Endothelial cell of umbilical vein (primary cell): ENCODE measurements around the gene ZNF678. TPM values are rescaled to one million over a fixed set of nuclear protein-coding genes. Genes with fewer than 3 reads are reported as not detected.

Source experiments
- BruUV-seq: library from RNA; stranded (reverse); fragments of 400-500 nt; replicated peaks from 2 replicates; lab custom pipeline; 2021; lab: Mats Ljungman, UMichigan
- CTCF ChIA-PET: fragments of 300-600, 350-600 bp; sonication (Branson Sonifier 250); formaldehyde crosslinking; loops from one replicate; lab custom pipeline; 2021; ENCODE audit warnings: antibody characterized with exemption, inconsistent platforms; lab: Charles Lee
- POLR2A ChIA-PET: fragments of 300-600, 350-600 bp; sonication (Branson Sonifier 250); formaldehyde crosslinking; loops from one replicate; lab custom pipeline; 2021; ENCODE audit warnings: antibody characterized with exemption, inconsistent platforms; lab: Charles Lee
- DNase-seq: peaks from one replicate; pipeline ENCODE4 v3.0.0-alpha.2; 2011; ENCODE audit warnings: low read depth, low spot score
- FAIRE-seq: peaks from 2 replicates; lab custom pipeline; 2011; peaks lifted over from hg19 to GRCh38; lab: Jason Lieb, UNC
- H2AFZ ChIP-seq: 2 replicates; pipeline ENCODE4 v1.6.0; 2012; ENCODE audit warnings: low read depth, low read length, control low read depth, inconsistent platforms
- H3K27ac ChIP-seq: 2 replicates; pipeline ENCODE4 v1.5.1; 2011; ENCODE audit warnings: low read depth, mild to moderate bottlenecking, control low read depth, low read length, moderate library complexity; ENCODE audit not compliant: insufficient read depth
- H3K27me3 ChIP-seq, 2 experiments: 2 replicates each; pipeline versions ENCODE4 v1.6.0 to v1.6.1; 2011; ENCODE audit warnings: low read length in 2 of 2, mixed read lengths in 1 of 2; ENCODE audit not compliant: control insufficient read depth in 2 of 2, insufficient read depth in 2 of 2
- H3K36me3 ChIP-seq, 2 experiments: 2 replicates in 1 of 2; 3 replicates in 1 of 2; pipeline ENCODE4 v1.5.1; 2011; ENCODE audit warnings: low read length in 2 of 2, mild to moderate bottlenecking in 1 of 2, moderate library complexity in 1 of 2; ENCODE audit not compliant: control insufficient read depth in 2 of 2, insufficient read depth in 2 of 2; ENCODE audit errors: extremely low read depth in 1 of 2
- H3K4me1 ChIP-seq: 3 replicates; pipeline ENCODE4 v1.5.1; 2011; ENCODE audit warnings: mild to moderate bottlenecking, low read length; ENCODE audit not compliant: control insufficient read depth, insufficient read depth; ENCODE audit errors: extremely low read depth
- H3K4me2 ChIP-seq: 2 replicates; pipeline ENCODE4 v1.6.1; 2011; ENCODE audit warnings: low read length, control low read depth, mixed read lengths; ENCODE audit not compliant: insufficient read depth
- H3K4me3 ChIP-seq, 3 experiments: fragments of 200-600 bp in 1 of 3; sonication (generic), shearing (Covaris generic) in 1 of 3; replicated peaks in 1 of 3; 2 replicates each; pipeline ENCODE4 v1.5.1; 2011 to 2016; ENCODE audit warnings: control low read depth in 3 of 3, low read length in 3 of 3, mild to moderate bottlenecking in 2 of 3, inconsistent platforms in 1 of 3, low read depth in 1 of 3, moderate library complexity in 1 of 3; ENCODE audit not compliant: insufficient read depth in 1 of 3
- H3K79me2 ChIP-seq: 2 replicates; pipeline ENCODE4 v1.6.0; 2012; ENCODE audit warnings: low read length, inconsistent platforms; ENCODE audit not compliant: control insufficient read depth, insufficient read depth
- H3K9ac ChIP-seq: replicated peaks from 2 replicates; pipeline ENCODE3; 2011; ENCODE audit warnings: low read length, control low read depth; ENCODE audit not compliant: insufficient read depth; ENCODE audit errors: extremely low read depth
- H3K9me1 ChIP-seq: replicated peaks from 3 replicates; pipeline ENCODE4 v1.6.0; 2011; ENCODE audit warnings: mild to moderate bottlenecking, low read length; ENCODE audit not compliant: control insufficient read depth, insufficient read depth; ENCODE audit errors: extremely low read depth
- H3K9me3 ChIP-seq: replicated peaks from 2 replicates; pipeline ENCODE4 v1.5.1; 2012; ENCODE audit warnings: low read length, inconsistent platforms; ENCODE audit not compliant: control insufficient read depth, insufficient read depth
- H4K20me1 ChIP-seq: replicated peaks from 2 replicates; pipeline ENCODE3; 2011; ENCODE audit warnings: mild to moderate bottlenecking, low read length; ENCODE audit not compliant: control insufficient read depth, insufficient read depth; ENCODE audit errors: extremely low read depth
- EZH2 ChIP-seq: IDR thresholded peaks from 2 replicates; pipeline ENCODE4 v1.6.1; 2012; ENCODE audit warnings: borderline replicate concordance, low read depth, mild to moderate bottlenecking, moderate library complexity, low read length, inconsistent platforms; ENCODE audit not compliant: severe bottlenecking
- GATA2 ChIP-seq: IDR thresholded peaks from 2 replicates; pipeline ENCODE4 v1.7.0; 2011; ENCODE audit warnings: low read depth, mild to moderate bottlenecking, moderate library complexity, mixed read lengths, low read length; ENCODE audit not compliant: insufficient read length, insufficient read depth
- JUN ChIP-seq: IDR thresholded peaks from 2 replicates; pipeline ENCODE4 v1.6.1; 2011; ENCODE audit warnings: borderline replicate concordance, low read depth; ENCODE audit not compliant: insufficient read length, insufficient read depth
- MAX ChIP-seq: IDR thresholded peaks from 2 replicates; pipeline ENCODE4 v1.6.1; 2011; ENCODE audit not compliant: insufficient read depth, insufficient read length
- MYC ChIP-seq: IDR thresholded peaks from one replicate; pipeline ENCODE4 v1.6.1; 2011; ENCODE audit warnings: mild to moderate bottlenecking, low read depth, low read length
- POLR2A ChIP-seq: IDR thresholded peaks from 2 replicates; pipeline ENCODE4 v1.6.1; 2012; ENCODE audit warnings: low read depth, mild to moderate bottlenecking, control low read depth, low read length
- dilution Hi-C: fragments of 300-500 bp; cut with MboI; formaldehyde crosslinking; loops from one replicate; pipeline ENCODE4 v1.15.0; 2019; ENCODE audit warnings: low sequenced_read_pairs; ENCODE audit not compliant: extremely low pct_ligation_motif_present
- intact Hi-C: fragments of 100-400 bp; cut with micrococcal nuclease; formaldehyde crosslinking; loops from one replicate; pipeline ENCODE4 v1.10.0; 2022
- polyA plus RNA-seq, 4 experiments: library from polyadenylated mRNA; depleted of rRNA in 3 of 4; stranded (reverse) in 3 of 4; unstranded in 1 of 4; fragments of >200 nt; gene quantifications; 2 replicates each; pipeline versions ENCODE4 v1.2.1 to v1.2.3, GENCODE V29; 2011 to 2012; ENCODE audit warnings: missing spikeins in 1 of 4
- total RNA-seq: library from RNA; stranded (reverse); gene quantifications from 2 replicates; pipeline ENCODE4 v1.2.3, GENCODE V29; 2021

The ZNF678 gene
- total and polyA plus RNA-seq, 2 donors (not counting 3 experiments of a cell fraction or from before 2014, with no cell fraction given), result 2.1 to 7.7 TPM

DNA sequence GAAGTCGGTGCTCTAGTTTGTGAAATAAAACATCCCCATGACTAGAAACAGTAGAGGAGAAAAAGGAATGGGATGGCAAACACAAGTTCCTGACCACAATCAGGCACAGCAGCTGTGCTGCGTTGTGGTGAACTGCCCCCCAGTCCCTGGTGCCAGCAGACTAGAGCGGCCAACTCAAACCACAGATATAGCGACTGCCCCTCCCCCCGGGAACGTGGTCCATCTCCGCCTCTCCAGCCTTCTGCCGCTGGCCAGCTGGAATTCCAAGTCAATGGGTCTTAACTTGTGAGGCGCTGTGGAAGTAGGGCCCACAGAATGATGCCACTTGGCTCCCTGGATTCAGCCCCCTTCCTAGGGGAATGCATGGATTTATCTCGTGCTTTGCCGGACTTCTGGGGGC, 41.6 kb upstream of the ZNF678 start:
- FAIRE-seq (no peak), DNase-seq (no peak)
- Histone ChIP-seq H2AFZ (no peak overlapping the region), H3K9me3 (no peaks in the 10 kb centered on the region), H3K4me2 (no peak overlapping the region), H4K20me1 (no peaks in the 10 kb centered on the region), H3K9ac (no peak overlapping the region), H3K27ac (no peak overlapping the region), H3K27me3 (peaks cover 0 to under 1% of the 10 kb centered on the region in 2 experiments), H3K79me2 (no peaks in the 10 kb centered on the region), H3K4me1 (no peaks in the 10 kb centered on the region), H3K4me3 (no peak overlapping the region), H3K9me1 (no peaks in the 10 kb centered on the region), H3K36me3 (no peaks in the 10 kb centered on the region)
- intact Hi-C loops (no loop called here), dilution Hi-C loops (no loop called here)
- CTCF ChIA-PET, result interaction anchor here (1.7 kb wide), 1 partner anchor 21 kb away, joined by 8 read pairs; no protein-coding TSS in a partner anchor
- no TSS peak for BruUV-seq
- TF ChIP-seq JUN, result no peak
- no peak for TF ChIP-seq GATA2
- no peak for TF ChIP-seq MAX
- TF ChIP-seq MYC, result no peak
- POLR2A ChIA-PET, result no interaction called here

DNA sequence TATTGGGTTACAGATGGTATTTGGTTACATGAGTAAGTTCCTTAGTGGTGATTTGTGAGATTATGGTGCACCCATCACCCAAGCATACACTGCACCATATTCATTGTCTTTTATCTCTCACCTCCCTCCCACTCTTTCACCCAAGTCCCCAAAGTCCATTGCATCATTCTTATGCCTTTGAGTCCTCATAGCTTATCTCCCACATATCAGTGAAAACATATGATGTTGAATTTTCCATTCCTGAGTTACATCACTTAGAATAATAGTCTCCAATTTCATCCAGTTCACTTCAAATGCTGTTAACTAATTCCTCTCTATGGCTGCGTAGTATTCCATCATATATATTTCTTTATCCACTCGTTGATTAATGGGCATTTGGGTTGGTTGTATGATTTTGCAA, 36.8 kb upstream of the ZNF678 start:
- no peaks in the 10 kb centered on the region for H4K20me1 ChIP-seq
- dilution Hi-C loops, result no loop called here

More for the DNA sequence above, 36.8 kb upstream of the ZNF678 start:
- no peaks in the 10 kb centered on the region for H3K9me3 ChIP-seq
- H3K4me3 ChIP-seq, result no peak overlapping the region
- H3K27me3 ChIP-seq, result no peaks in the 10 kb centered on the region
- no peak for DNase-seq
- CTCF ChIA-PET, result no interaction called here
- no peaks in the 10 kb centered on the region for H3K4me1 ChIP-seq
- POLR2A ChIA-PET, result no interaction called here
- no peaks in the 10 kb centered on the region for H3K36me3 ChIP-seq
- no peak overlapping the region for H3K9ac ChIP-seq
- no peak overlapping the region for H2AFZ ChIP-seq
- H3K27ac ChIP-seq, result no peak overlapping the region
- TF ChIP-seq EZH2 (no peak), MAX (no peak), GATA2 (no peak), JUN (no peak), POLR2A (no peak)
- H3K4me2 ChIP-seq, result no peak overlapping the region
- FAIRE-seq, result no peak
- BruUV-seq, result no TSS peak
- intact Hi-C loops, result no loop called here
- H3K9me1 ChIP-seq, result no peaks in the 10 kb centered on the region
- no peaks in the 10 kb centered on the region for H3K79me2 ChIP-seq
